ENCODE measurements around the gene CSNK1G3.

The CSNK1G3 gene

GRCh38 chr5:123518111-123518510 lies 6.1 kb downstream of the CSNK1G3 start:
- no peak for ATAC-seq (ENCODE audit: low read depth)
- Histone ChIP-seq H3K4me3 (ENCODE audit: severe bottlenecking) (no peak overlapping the region), H3K36me3 (ENCODE audit: low read depth) (no peaks in the 10 kb centered on the region; the same call in 1 of the 2 replicates), H3K27ac (ENCODE audit: poor library complexity, severe bottlenecking) (no peak overlapping the region), H3K27me3 (ENCODE audit: insufficient read depth, poor library complexity, severe bottlenecking) (no peaks in the 10 kb centered on the region), H3K9me3 (ENCODE audit: severe bottlenecking) (no peaks in the 10 kb centered on the region), H3K4me1 (ENCODE audit: insufficient read depth, poor library complexity, severe bottlenecking) (peaks cover 12% of the 10 kb centered on the region)
- TF ChIP-seq, protein P1, sequence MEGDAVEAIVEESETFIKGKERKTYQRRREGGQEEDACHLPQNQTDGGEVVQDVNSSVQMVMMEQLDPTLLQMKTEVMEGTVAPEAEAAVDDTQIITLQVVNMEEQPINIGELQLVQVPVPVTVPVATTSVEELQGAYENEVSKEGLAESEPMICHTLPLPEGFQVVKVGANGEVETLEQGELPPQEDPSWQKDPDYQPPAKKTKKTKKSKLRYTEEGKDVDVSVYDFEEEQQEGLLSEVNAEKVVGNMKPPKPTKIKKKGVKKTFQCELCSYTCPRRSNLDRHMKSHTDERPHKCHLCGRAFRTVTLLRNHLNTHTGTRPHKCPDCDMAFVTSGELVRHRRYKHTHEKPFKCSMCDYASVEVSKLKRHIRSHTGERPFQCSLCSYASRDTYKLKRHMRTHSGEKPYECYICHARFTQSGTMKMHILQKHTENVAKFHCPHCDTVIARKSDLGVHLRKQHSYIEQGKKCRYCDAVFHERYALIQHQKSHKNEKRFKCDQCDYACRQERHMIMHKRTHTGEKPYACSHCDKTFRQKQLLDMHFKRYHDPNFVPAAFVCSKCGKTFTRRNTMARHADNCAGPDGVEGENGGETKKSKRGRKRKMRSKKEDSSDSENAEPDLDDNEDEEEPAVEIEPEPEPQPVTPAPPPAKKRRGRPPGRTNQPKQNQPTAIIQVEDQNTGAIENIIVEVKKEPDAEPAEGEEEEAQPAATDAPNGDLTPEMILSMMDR (IDR thresholded peaks at IDR 0.05; ENCODE audit: poor library complexity, severe bottlenecking) = no peak
- DNase-seq (ENCODE audit: low spot score) = no peak

DNA sequence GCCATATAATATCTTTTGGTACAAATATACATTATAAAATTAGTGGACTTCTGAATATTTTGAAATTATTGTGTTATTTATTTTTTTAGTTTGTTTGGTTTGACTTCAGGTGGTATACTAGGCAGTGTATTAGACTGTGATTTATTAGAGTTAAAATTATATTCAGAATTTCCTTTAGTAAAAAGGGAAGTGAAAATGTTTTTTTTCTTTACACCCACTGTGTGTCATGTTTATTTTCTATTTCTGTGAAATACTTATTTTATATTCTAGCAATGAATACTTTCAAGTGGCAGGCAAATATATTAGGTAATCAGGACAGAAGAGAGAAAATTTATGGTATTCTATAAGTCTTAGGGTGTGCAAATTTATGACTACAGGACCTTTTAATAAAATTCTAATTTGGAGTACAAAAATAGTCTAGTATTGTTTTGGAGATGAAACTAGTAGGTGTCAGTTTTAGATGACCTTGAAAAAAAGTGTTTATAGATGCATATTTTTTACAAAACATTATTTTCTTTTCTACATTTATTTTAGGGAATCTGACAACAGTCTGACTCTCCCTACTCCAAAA lies 8.8 kb downstream of the CSNK1G3 start:
- Histone ChIP-seq H3K4me1 (ENCODE audit: insufficient read depth, poor library complexity, severe bottlenecking) (no peaks in the 10 kb centered on the region), H3K4me3 (ENCODE audit: severe bottlenecking) (no peak overlapping the region), H3K27ac (ENCODE audit: poor library complexity, severe bottlenecking) (no peak overlapping the region), H3K36me3 (ENCODE audit: low read depth) (no peaks in the 10 kb centered on the region; the same call in 1 of the 2 replicates), H3K9me3 (ENCODE audit: severe bottlenecking) (no peaks in the 10 kb centered on the region), H3K27me3 (ENCODE audit: insufficient read depth, poor library complexity, severe bottlenecking) (no peaks in the 10 kb centered on the region)
- no peak for ATAC-seq (ENCODE audit: low read depth)
- TF ChIP-seq, protein P1 (IDR thresholded peaks at IDR 0.05; ENCODE audit: poor library complexity, severe bottlenecking) = no peak
- DNase-seq (ENCODE audit: low spot score) = no peak

- ATAC-seq (ENCODE audit: low read depth) (no peak), DNase-seq (ENCODE audit: low spot score) (no peak)
- Histone ChIP-seq H3K27me3 (ENCODE audit: insufficient read depth, poor library complexity, severe bottlenecking) (no peaks in the 10 kb centered on the region), H3K4me1 (ENCODE audit: insufficient read depth, poor library complexity, severe bottlenecking) (no peaks in the 10 kb centered on the region), H3K9me3 (ENCODE audit: severe bottlenecking) (no peaks in the 10 kb centered on the region), H3K4me3 (ENCODE audit: severe bottlenecking) (no peak overlapping the region), H3K27ac (ENCODE audit: poor library complexity, severe bottlenecking) (no peak overlapping the region), H3K36me3 (ENCODE audit: low read depth) (no peaks in the 10 kb centered on the region; the same call in 1 of the 2 replicates)
- TF ChIP-seq, protein P1 (IDR thresholded peaks at IDR 0.05; ENCODE audit: poor library complexity, severe bottlenecking) = no peak
Measured at GRCh38 chr5:123524146-123524545, 12.2 kb downstream of the CSNK1G3 start.

GRCh38 chr5:123527190-123527589 lies 15.2 kb downstream of the CSNK1G3 start:
- H3K9me3 ChIP-seq (ENCODE audit: severe bottlenecking) = no peaks in the 10 kb centered on the region
- no peaks in the 10 kb centered on the region for H3K27me3 ChIP-seq (ENCODE audit: insufficient read depth, poor library complexity, severe bottlenecking)
- no peak overlapping the region for H3K27ac ChIP-seq (ENCODE audit: poor library complexity, severe bottlenecking)
- H3K36me3 ChIP-seq (ENCODE audit: low read depth) = no peaks in the 10 kb centered on the region
- DNase-seq (ENCODE audit: low spot score) (no peak), ATAC-seq (ENCODE audit: low read depth) (no peak)
- H3K4me3 ChIP-seq (ENCODE audit: severe bottlenecking) = no peak overlapping the region
- TF ChIP-seq, protein P1 (IDR thresholded peaks at IDR 0.05; ENCODE audit: poor library complexity, severe bottlenecking) = no peak
- peaks cover 3% of the 10 kb centered on the region for H3K4me1 ChIP-seq (ENCODE audit: insufficient read depth, poor library complexity, severe bottlenecking)

GRCh38 chr5:123528065-123528464 lies 16.1 kb downstream of the CSNK1G3 start:
- ATAC-seq (ENCODE audit: low read depth) (no peak), DNase-seq (ENCODE audit: low spot score) (no peak)
- peaks cover 5% of the 10 kb centered on the region for H3K4me1 ChIP-seq (ENCODE audit: insufficient read depth, poor library complexity, severe bottlenecking)
- no peak overlapping the region for H3K27ac ChIP-seq (ENCODE audit: poor library complexity, severe bottlenecking)
- no peak overlapping the region for H3K4me3 ChIP-seq (ENCODE audit: severe bottlenecking)
- TF ChIP-seq, protein P1 (IDR thresholded peaks at IDR 0.05; ENCODE audit: poor library complexity, severe bottlenecking) = no peak
- H3K9me3 ChIP-seq (ENCODE audit: severe bottlenecking) = no peaks in the 10 kb centered on the region
- no peaks in the 10 kb centered on the region for H3K36me3 ChIP-seq (ENCODE audit: low read depth)
- H3K27me3 ChIP-seq (ENCODE audit: insufficient read depth, poor library complexity, severe bottlenecking) = no peaks in the 10 kb centered on the region

All from RWPE2 (cell line).